IMR-90 (cell line): ENCODE results near the gene RBFOX1. TPM values are rescaled to one million over a fixed set of nuclear protein-coding genes. Genes with fewer than 3 reads are reported as not detected.

Experiments used
- ATAC-seq: fragments of 200-7000 bp; cut with Tn5 transposase; 2 replicates; pipeline ENCODE4 v1.9.1; 2020; ENCODE audit warnings: low read depth, mild to moderate bottlenecking, moderate library complexity
- BruUV-seq: library from RNA; stranded (reverse); fragments of 400-500 nt; replicated peaks from 2 replicates; lab custom pipeline; 2021; lab: Mats Ljungman, UMichigan
- CTCF ChIA-PET: fragments of 300-600 bp; formaldehyde crosslinking; extraction: SDS; loops from one replicate; lab custom pipeline; 2021; ENCODE audit warnings: antibody characterized with exemption; lab: Yijun Ruan, JAX
- POLR2A ChIA-PET: fragments of 300-600 bp; sonication (Branson Sonifier 250); formaldehyde crosslinking; loops from one replicate; lab custom pipeline; 2022; ENCODE audit warnings: antibody characterized with exemption; ENCODE audit not compliant: unreplicated experiment; lab: Charles Lee
- DNase-seq: peaks from one replicate; pipeline ENCODE4 v3.0.0; 2013
- H2AFZ ChIP-seq: replicated peaks from 2 replicates; pipeline ENCODE3; 2013; ENCODE audit warnings: low read length, mild to moderate bottlenecking; ENCODE audit not compliant: poor library complexity
- H2AK5ac ChIP-seq: 2 replicates; pipeline ENCODE4 v1.6.1; 2013; ENCODE audit warnings: low read depth, low read length, inconsistent platforms
- H2AK9ac ChIP-seq: replicated peaks from 2 replicates; pipeline ENCODE3; 2013; ENCODE audit warnings: mild to moderate bottlenecking, low read depth, low read length, moderate library complexity; ENCODE audit not compliant: poor library complexity
- H2BK120ac ChIP-seq: 2 replicates; pipeline ENCODE4 v1.6.1; 2013; ENCODE audit warnings: low read depth, low read length, inconsistent platforms
- H2BK15ac ChIP-seq: 3 replicates; pipeline ENCODE4 v1.6.1; 2013; ENCODE audit warnings: low read depth, low read length, inconsistent platforms
- H2BK20ac ChIP-seq: 2 replicates; pipeline ENCODE4 v1.6.1; 2013; ENCODE audit warnings: low read depth, mild to moderate bottlenecking, inconsistent platforms, low read length, moderate library complexity
- H2BK5ac ChIP-seq: 2 replicates; pipeline ENCODE4 v1.6.1; 2013; ENCODE audit warnings: mild to moderate bottlenecking, low read depth, low read length, inconsistent platforms; ENCODE audit not compliant: poor library complexity, severe bottlenecking
- H3K14ac ChIP-seq: replicated peaks from 2 replicates; pipeline ENCODE4 v1.6.1; 2013; ENCODE audit warnings: low read depth, low read length, inconsistent platforms
- H3K18ac ChIP-seq: 2 replicates; pipeline ENCODE4 v1.6.1; 2013; ENCODE audit warnings: low read depth, low read length, control low read depth
- H3K23ac ChIP-seq: 2 replicates; pipeline ENCODE4 v1.6.1; 2013; ENCODE audit warnings: low read depth, low read length, inconsistent platforms
- H3K27ac ChIP-seq: 2 replicates; pipeline ENCODE4 v1.5.1; 2013; ENCODE audit warnings: mild to moderate bottlenecking, control low read depth, low read length; ENCODE audit not compliant: insufficient read depth
- H3K27me3 ChIP-seq: 2 replicates; pipeline ENCODE4 v1.6.1; 2013; ENCODE audit warnings: low read length; ENCODE audit not compliant: control insufficient read depth, insufficient read depth
- H3K36me3 ChIP-seq: 2 replicates; pipeline ENCODE4 v1.6.1; 2013; ENCODE audit warnings: low read length, mixed read lengths; ENCODE audit not compliant: control insufficient read depth, insufficient read depth
- H3K4ac ChIP-seq: 2 replicates; pipeline ENCODE4 v1.6.1; 2013; ENCODE audit warnings: low read depth, low read length, inconsistent platforms
- H3K4me1 ChIP-seq: 2 replicates; pipeline ENCODE4 v1.6.1; 2013; ENCODE audit warnings: low read length, mixed read lengths; ENCODE audit not compliant: control insufficient read depth, insufficient read depth
- H3K4me2 ChIP-seq: 2 replicates; pipeline ENCODE4 v1.6.1; 2013; ENCODE audit warnings: low read depth, mild to moderate bottlenecking, control low read depth, low read length, moderate library complexity
- H3K4me3 ChIP-seq: 2 replicates; pipeline ENCODE4 v1.5.1; 2013; ENCODE audit warnings: low read depth, mild to moderate bottlenecking, control low read depth, low read length, moderate library complexity; ENCODE audit not compliant: insufficient read depth
- H3K56ac ChIP-seq: 2 replicates; pipeline ENCODE4 v1.6.1; 2013; ENCODE audit warnings: low read length, inconsistent platforms; ENCODE audit not compliant: insufficient read depth; ENCODE audit errors: extremely low read depth
- H3K79me1 ChIP-seq, 2 experiments: 2 replicates each; pipeline ENCODE4 v1.6.1; 2013; ENCODE audit warnings: low read length in 2 of 2, inconsistent platforms in 1 of 2, low read depth in 1 of 2
- H3K9ac ChIP-seq: 2 replicates; pipeline ENCODE4 v1.6.1; 2013; ENCODE audit warnings: low read depth, low read length, control low read depth
- H3K9me1 ChIP-seq: 2 replicates; pipeline ENCODE4 v1.6.1; 2013; ENCODE audit warnings: low read length, inconsistent platforms; ENCODE audit not compliant: insufficient read depth
- H3K9me3 ChIP-seq: 2 replicates; pipeline ENCODE4 v1.6.1; 2013; ENCODE audit warnings: low read length; ENCODE audit not compliant: control insufficient read depth, insufficient read depth
- H4K20me1 ChIP-seq: 2 replicates; pipeline ENCODE4 v1.6.1; 2013; ENCODE audit warnings: low read length, inconsistent platforms; ENCODE audit not compliant: insufficient read depth
- H4K5ac ChIP-seq: 2 replicates; pipeline ENCODE4 v1.6.1; 2013; ENCODE audit warnings: mild to moderate bottlenecking, low read depth, low read length, control low read depth
- H4K8ac ChIP-seq, 2 experiments: 2 replicates each; pipeline ENCODE4 v1.6.1; 2013; ENCODE audit warnings: low read depth in 2 of 2, low read length in 2 of 2, control low read depth in 1 of 2, inconsistent platforms in 1 of 2
- H4K91ac ChIP-seq: 2 replicates; pipeline ENCODE4 v1.6.1; 2013; ENCODE audit warnings: low read depth, low read length, inconsistent platforms; ENCODE audit not compliant: insufficient read depth
- CEBPB ChIP-seq: IDR thresholded peaks from 2 replicates; pipeline ENCODE4 v1.6.1; 2012; ENCODE audit warnings: low read depth, low read length, improper control_type of control experiment
- CHD1 ChIP-seq: IDR thresholded peaks from 2 replicates; pipeline ENCODE4 v1.6.1; 2012; ENCODE audit warnings: low read depth, low read length, improper control_type of control experiment
- ELK1 ChIP-seq: fragments of 150-350 bp; IDR thresholded peaks from 2 replicates; pipeline ENCODE4 v1.6.1; 2016; ENCODE audit warnings: low read depth, mild to moderate bottlenecking, low read length, moderate library complexity, borderline replicate concordance
- FOS ChIP-seq: fragments of 150-350 bp; IDR thresholded peaks from 2 replicates; pipeline ENCODE4 v1.6.1; 2016; ENCODE audit warnings: low read depth, low read length
- MAFK ChIP-seq: IDR thresholded peaks from 2 replicates; pipeline ENCODE4 v1.6.1; 2012; ENCODE audit warnings: low read depth, low read length, improper control_type of control experiment
- MAZ ChIP-seq: IDR thresholded peaks from 2 replicates; pipeline ENCODE4 v1.6.1; 2012; ENCODE audit warnings: low read depth, mild to moderate bottlenecking, low read length, improper control_type of control experiment, moderate library complexity, borderline replicate concordance
- MXI1 ChIP-seq: IDR thresholded peaks from 2 replicates; pipeline ENCODE4 v1.6.1; 2012; ENCODE audit warnings: low read depth, mild to moderate bottlenecking, low read length, moderate library complexity, borderline replicate concordance
- RAD21 ChIP-seq: IDR thresholded peaks from 2 replicates; pipeline ENCODE4 v1.6.1; 2012; ENCODE audit warnings: low read length, improper control_type of control experiment
- RCOR1 ChIP-seq: IDR thresholded peaks from 2 replicates; pipeline ENCODE4 v1.6.1; 2012; ENCODE audit warnings: mild to moderate bottlenecking, low read length, improper control_type of control experiment; ENCODE audit not compliant: insufficient replicate concordance
- RFX5 ChIP-seq: IDR thresholded peaks from 2 replicates; pipeline ENCODE4 v1.8.0; 2012; ENCODE audit warnings: low read depth, mild to moderate bottlenecking, low read length, moderate library complexity
- SMC3 ChIP-seq: fragments of 150-350 bp; IDR thresholded peaks from 2 replicates; pipeline ENCODE4 v1.6.1; 2016; ENCODE audit warnings: low read depth, mild to moderate bottlenecking, antibody characterized with exemption, low read length, moderate library complexity
- WGBS, 2 experiments: methylation state at CpG; one replicate each; pipeline versions ENCODE4 v1.1.5 to v1.1.7; 2013; ENCODE audit warnings: missing lambda C conversion rate in 2 of 2; ENCODE audit not compliant: insufficient read length in 1 of 2; ENCODE audit errors: extremely low coverage in 2 of 2; 5-methylcytosine and 5-hydroxymethylcytosine counted together
- dilution Hi-C: fragments of 300-500 bp; cut with HindIII; formaldehyde crosslinking; loops from one replicate; pipeline ENCODE4 v1.14.3; 2018; ENCODE audit warnings: low sequenced_read_pairs; ENCODE audit not compliant: unreplicated experiment
- in situ Hi-C: fragments of 300-500 bp; cut with MboI; formaldehyde crosslinking; loops from 3 replicates; pipeline ENCODE4 v1.14.3; 2019; ENCODE audit warnings: low sequenced_read_pairs, inconsistent platforms, mixed read lengths
- intact Hi-C: fragments of 100-400 bp; cut with micrococcal nuclease; formaldehyde crosslinking; loops from 2 replicates; pipeline ENCODE4 v1.10.0; 2022
- polyA plus RNA-seq, 3 experiments: library from polyadenylated mRNA; depleted of rRNA; stranded (reverse); fragments of >200 nt; gene quantifications; 2 replicates each; pipeline ENCODE4 v1.2.3, GENCODE V29; 2012; ENCODE audit warnings: low replicate concordance in 1 of 3
- total RNA-seq: library from RNA; depleted of rRNA; stranded (reverse); fragments of >200 nt; gene quantifications from 2 replicates; pipeline ENCODE4 v1.2.3, GENCODE V29; 2012
- TF ChIP-seq, protein P1 (sequence below): fragments of 150-350 bp; IDR thresholded peaks from 2 replicates; pipeline ENCODE4 v1.6.1; 2017; ENCODE audit warnings: mild to moderate bottlenecking, antibody characterized with exemption, low read length, low read depth

Gene RBFOX1
- total and polyA plus RNA-seq, 2 of the 4 experiments (the other 2 are of a cell fraction), result not detected

- no peak for TF ChIP-seq RFX5
- no peak for TF ChIP-seq CHD1
Observed at GRCh38 chr16:7363422-7364417, 31.1 kb downstream of the RBFOX1 start (continued).

DNA sequence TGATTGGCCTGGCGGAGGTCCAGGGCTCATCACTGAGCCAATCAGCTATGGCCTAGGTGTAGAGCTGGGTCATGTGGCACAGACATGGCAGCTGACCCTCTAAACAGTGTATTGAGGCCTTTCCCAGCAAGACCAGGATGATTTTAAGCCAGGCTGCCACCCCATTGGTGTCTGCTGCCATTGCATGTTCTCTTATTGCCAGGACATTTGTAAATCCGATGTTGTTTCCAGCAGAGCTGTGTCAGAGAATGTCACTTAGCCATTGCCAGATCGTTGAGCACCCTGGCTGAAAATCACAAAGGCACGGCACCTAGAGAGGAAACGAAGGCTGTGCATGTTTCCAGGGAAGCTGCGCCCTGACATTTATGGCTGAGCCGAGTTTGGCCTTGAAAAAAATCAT is 33.4 kb downstream of the RBFOX1 start:
- dilution Hi-C loops, result no loop called here
- WGBS, 2 experiments, result 37% methylated on average over 3 of the region's 7 CpGs; no CpG with 5 or more reads in 1 of the 2 experiments
- H3K36me3 ChIP-seq, result no peaks in the 10 kb centered on the region
- no peak overlapping the region for H2BK120ac ChIP-seq
- H4K8ac ChIP-seq, result no peak overlapping the region
- H3K79me1 ChIP-seq, result no peaks in the 10 kb centered on the region
- H2BK15ac ChIP-seq, result no peak overlapping the region
- H3K4me3 ChIP-seq, result no peak overlapping the region
- in situ Hi-C loops, result no loop called here
- no peak overlapping the region for H2BK5ac ChIP-seq
- H3K14ac ChIP-seq, result no peak overlapping the region
- H3K4me2 ChIP-seq, result no peak overlapping the region
- no peaks in the 10 kb centered on the region for H3K4me1 ChIP-seq
- BruUV-seq, result no TSS peak
- H2AK9ac ChIP-seq, result no peak overlapping the region
- no peak overlapping the region for H4K5ac ChIP-seq
- H3K56ac ChIP-seq, result no peak overlapping the region
- H3K18ac ChIP-seq, result no peak overlapping the region
- H4K20me1 ChIP-seq, result no peaks in the 10 kb centered on the region
- no peak overlapping the region for H2AFZ ChIP-seq
- H3K23ac ChIP-seq, result no peak overlapping the region
- no peak overlapping the region for H4K91ac ChIP-seq
- no peaks in the 10 kb centered on the region for H3K9me1 ChIP-seq
- H3K27me3 ChIP-seq, result no peaks in the 10 kb centered on the region
- no peak overlapping the region for H3K9ac ChIP-seq
- H2AK5ac ChIP-seq, result no peak overlapping the region
- no peak overlapping the region for H3K27ac ChIP-seq
- no peak overlapping the region for H2BK20ac ChIP-seq
- H3K4ac ChIP-seq, result no peak overlapping the region
- no peak for ATAC-seq
- ChIA-PET CTCF (no interaction called here), POLR2A (no interaction called here)
- no peak for DNase-seq
- peaks cover 18% of the 10 kb centered on the region for H3K9me3 ChIP-seq
- intact Hi-C loops, result no loop called here
- no peak for TF ChIP-seq MXI1
- no peak for TF ChIP-seq FOS
- TF ChIP-seq RCOR1, result no peak
- no peak for TF ChIP-seq RAD21
- TF ChIP-seq ELK1, result no peak
- TF ChIP-seq SMC3, result no peak
- no peak for TF ChIP-seq MAZ
- TF ChIP-seq CEBPB, result no peak
- no peak for TF ChIP-seq MAFK
- TF ChIP-seq, protein P1, sequence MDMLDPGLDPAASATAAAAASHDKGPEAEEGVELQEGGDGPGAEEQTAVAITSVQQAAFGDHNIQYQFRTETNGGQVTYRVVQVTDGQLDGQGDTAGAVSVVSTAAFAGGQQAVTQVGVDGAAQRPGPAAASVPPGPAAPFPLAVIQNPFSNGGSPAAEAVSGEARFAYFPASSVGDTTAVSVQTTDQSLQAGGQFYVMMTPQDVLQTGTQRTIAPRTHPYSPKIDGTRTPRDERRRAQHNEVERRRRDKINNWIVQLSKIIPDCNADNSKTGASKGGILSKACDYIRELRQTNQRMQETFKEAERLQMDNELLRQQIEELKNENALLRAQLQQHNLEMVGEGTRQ, result no peak
- TF ChIP-seq CHD1, result no peak
